GM23338 (cell line): Measurements from ENCODE around the gene SERINC5.

Experiments used
- CREB1 ChIP-seq: fragments of 250-450 bp; sonication (Bioruptor Pico); IDR thresholded peaks from 2 replicates; pipeline ENCODE4 v1.5.0; 2020; ENCODE audit warnings: low read depth, mild to moderate bottlenecking, moderate library complexity
- CTCF ChIP-seq, 2 experiments: fragments of 200-600 bp in 1 of 2; sonication (generic) in 1 of 2; conservative IDR thresholded peaks; 2 replicates each; pipeline versions ENCODE4 v1.5.1 to v1.6.1; 2016 to 2017; ENCODE audit warnings: antibody characterized with exemption in 2 of 2, low read depth in 2 of 2, mild to moderate bottlenecking in 2 of 2, moderate library complexity in 1 of 2
- ETS1 ChIP-seq: IDR thresholded peaks from 2 replicates; pipeline ENCODE4 v1.6.1; 2016; ENCODE audit warnings: antibody characterized with exemption
- EZH2 ChIP-seq: fragments of 200-600 bp; sonication (generic); IDR thresholded peaks from one replicate; pipeline ENCODE4 v1.8.0; 2017; ENCODE audit warnings: antibody characterized with exemption, mild to moderate bottlenecking, low read depth; ENCODE audit not compliant: unreplicated experiment
- EZH2phosphoT487 ChIP-seq: fragments of 200-600 bp; sonication (generic); IDR thresholded peaks from one replicate; pipeline ENCODE4 v1.8.1; 2018; ENCODE audit warnings: antibody characterized with exemption; ENCODE audit not compliant: unreplicated experiment
- JUNB ChIP-seq: IDR thresholded peaks from one replicate; pipeline ENCODE4 v1.6.1; 2016; ENCODE audit warnings: antibody characterized with exemption; ENCODE audit not compliant: unreplicated experiment
- POLR2AphosphoS5 ChIP-seq: IDR thresholded peaks from 2 replicates; pipeline ENCODE4 v1.6.1; 2016; ENCODE audit warnings: antibody characterized with exemption, low read depth
- REST ChIP-seq: IDR thresholded peaks from one replicate; pipeline ENCODE4 v1.6.1; 2018; ENCODE audit warnings: antibody characterized with exemption; ENCODE audit not compliant: unreplicated experiment
- STAT1 ChIP-seq: IDR thresholded peaks from one replicate; pipeline ENCODE4 v1.6.1; 2016; ENCODE audit warnings: antibody characterized with exemption; ENCODE audit not compliant: unreplicated experiment
- ZNF114 ChIP-seq: fragments of 250-450 bp; sonication (Bioruptor Pico); IDR thresholded peaks from 2 replicates; pipeline ENCODE4 v1.5.0; 2020; ENCODE audit warnings: mild to moderate bottlenecking, moderate library complexity
- ZNF462 ChIP-seq: fragments of 250-450 bp; sonication (Bioruptor Pico); IDR thresholded peaks from 2 replicates; pipeline ENCODE4 v1.5.0; 2020; ENCODE audit warnings: mild to moderate bottlenecking, moderate library complexity

- TF ChIP-seq CTCF (conservative IDR thresholded peaks at IDR 0.05; ENCODE audit: low read depth in 2 of 2): no peak
- no peak for TF ChIP-seq ZNF114
- no peak for TF ChIP-seq ETS1
- TF ChIP-seq POLR2AphosphoS5: no peak
- TF ChIP-seq EZH2phosphoT487: no peak
- no peak for TF ChIP-seq STAT1
- TF ChIP-seq REST: no peak
- no peak for TF ChIP-seq EZH2
- no peak for TF ChIP-seq ZNF462
- TF ChIP-seq JUNB: no peak
- no peak for TF ChIP-seq CREB1 (CRISPR knock-in tag)
Observed at GRCh38 chr5:80219391-80219790, 36.5 kb downstream of the SERINC5 start.
